Amniotic epithelial cell (primary cell): Measurements from ENCODE around the gene ZNF354B.
"Not testable (repeated sequence)": the region's sequence is repeated elsewhere in the genome, so short reads cannot be mapped to it uniquely, and the experiment has no call there.

ENCODE experiments used
- DNase-seq: peaks from one replicate; pipeline ENCODE4 v3.0.0-alpha.2; 2010; ENCODE audit warnings: low read depth

ZNF354B gene

DNA sequence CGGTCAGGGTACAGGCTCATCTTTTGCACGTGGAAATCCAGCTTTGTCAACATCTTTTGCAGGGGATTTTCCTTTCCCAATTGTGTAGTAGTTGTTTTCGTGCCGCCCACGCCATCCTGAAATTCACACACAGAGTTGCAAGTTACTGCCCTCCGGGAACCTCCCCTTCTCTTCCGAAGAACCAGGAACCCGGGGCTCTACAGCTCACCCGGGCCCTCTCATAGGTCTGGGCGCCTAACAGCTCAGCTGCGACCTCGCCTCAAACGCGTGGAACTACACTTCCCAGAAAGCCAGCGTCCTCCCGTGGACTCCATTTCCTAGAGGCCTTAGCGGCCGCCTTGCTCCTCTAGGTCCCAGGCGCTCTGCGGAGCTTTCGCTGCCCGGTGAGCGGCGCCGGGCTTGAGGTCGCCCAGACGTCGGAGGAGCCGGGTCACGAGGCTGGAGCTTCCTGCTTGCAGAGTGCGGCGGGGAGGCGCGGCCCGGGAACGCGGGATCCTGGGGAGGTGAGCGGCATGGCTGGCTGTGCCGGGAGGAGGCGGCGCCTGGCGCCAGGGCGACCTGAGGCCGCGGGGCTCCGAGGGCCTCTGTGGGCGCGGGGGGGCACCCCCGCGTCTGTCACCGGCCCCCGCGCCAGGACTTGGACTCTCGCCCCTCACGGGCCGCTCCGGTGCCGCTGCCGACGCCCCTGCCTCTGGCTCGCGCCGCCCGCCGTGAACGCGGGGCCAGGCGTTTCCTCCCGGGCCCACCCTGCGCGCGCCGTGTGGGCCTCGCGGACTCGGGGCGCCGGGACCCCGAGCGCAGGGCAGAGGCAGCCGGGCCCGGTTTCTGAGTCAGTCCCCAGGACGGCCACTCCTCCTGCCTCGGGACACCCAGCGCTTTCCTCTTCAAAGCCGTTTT is at the start of gene ZNF354B:
ZNF354B (plus strand) TSS at position 329 of the 897 bp plus-strand sequence. CDS start 1,095 bp downstream, outside the sequence.
- peak; percentile 96 for DNase-seq

GRCh38 chr5:178817506-178817905 is 42.2 kb upstream of the ZNF354B start:
- DNase-seq = no peak

GRCh38 chr5:178818094-178818493 is 41.7 kb upstream of the ZNF354B start:
- DNase-seq = no peak

GRCh38 chr5:178820001-178820400 is 39.8 kb upstream of the ZNF354B start:
- DNase-seq = no peak

GRCh38 chr5:178825444-178825843 is 34.3 kb upstream of the ZNF354B start:
- no peak for DNase-seq

- DNase-seq = no peak
Measured at GRCh38 chr5:178826216-178826615, 33.5 kb upstream of the ZNF354B start.

GRCh38 chr5:178827636-178828035 is 32.1 kb upstream of the ZNF354B start:
- no peak for DNase-seq

DNA sequence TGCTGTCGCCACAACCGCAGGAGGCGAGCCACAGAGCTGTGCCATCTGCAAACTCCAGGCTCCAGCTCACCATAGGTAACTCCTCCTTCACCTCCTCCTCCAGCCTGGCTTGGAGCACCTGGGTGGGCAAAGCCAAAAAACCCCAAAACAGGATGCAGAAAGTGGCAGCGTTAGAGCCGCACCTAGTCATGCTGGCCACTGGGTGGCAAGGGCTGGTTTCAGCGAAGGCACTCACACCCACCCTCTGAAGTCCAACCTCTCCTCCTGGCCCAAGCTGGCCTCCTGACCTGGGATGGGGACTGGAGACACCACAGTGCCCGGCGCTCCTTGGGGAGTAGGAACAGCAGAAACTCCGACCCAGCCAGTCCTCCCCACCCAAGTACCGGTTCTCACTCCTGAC is 28.7 kb upstream of the ZNF354B start:
- no peak for DNase-seq

GRCh38 chr5:178832618-178833201 is 27.0 kb upstream of the ZNF354B start:
- no peak for DNase-seq

GRCh38 chr5:178836628-178837027 is 23.1 kb upstream of the ZNF354B start:
- DNase-seq = no peak

GRCh38 chr5:178838695-178839318 is 20.9 kb upstream of the ZNF354B start:
- not testable (repeated sequence) for DNase-seq

DNA sequence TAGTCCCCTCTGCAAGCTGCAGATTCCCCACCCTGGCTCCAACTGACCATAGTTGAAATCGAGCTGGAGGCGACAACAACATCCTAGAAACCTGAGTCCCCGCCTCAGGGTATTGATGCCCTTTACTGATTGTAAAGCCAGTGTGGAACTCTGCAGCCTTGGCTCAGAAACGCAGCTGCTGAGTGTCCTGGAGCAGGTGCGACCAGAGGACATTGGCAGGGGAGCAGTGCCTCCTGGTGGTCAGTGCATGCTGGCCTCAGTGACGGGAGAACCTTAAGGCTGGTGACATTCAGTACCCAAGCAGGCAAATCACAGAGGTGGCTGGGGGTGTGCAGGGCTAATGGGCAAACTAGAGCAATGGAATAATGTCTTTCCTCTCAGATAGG is 20.4 kb upstream of the ZNF354B start:
- no peak for DNase-seq

- DNase-seq = not testable (repeated sequence)
Measured at GRCh38 chr5:178840399-178840798, 19.4 kb upstream of the ZNF354B start.

GRCh38 chr5:178849316-178849715 is 10.4 kb upstream of the ZNF354B start:
- DNase-seq = no peak

DNA sequence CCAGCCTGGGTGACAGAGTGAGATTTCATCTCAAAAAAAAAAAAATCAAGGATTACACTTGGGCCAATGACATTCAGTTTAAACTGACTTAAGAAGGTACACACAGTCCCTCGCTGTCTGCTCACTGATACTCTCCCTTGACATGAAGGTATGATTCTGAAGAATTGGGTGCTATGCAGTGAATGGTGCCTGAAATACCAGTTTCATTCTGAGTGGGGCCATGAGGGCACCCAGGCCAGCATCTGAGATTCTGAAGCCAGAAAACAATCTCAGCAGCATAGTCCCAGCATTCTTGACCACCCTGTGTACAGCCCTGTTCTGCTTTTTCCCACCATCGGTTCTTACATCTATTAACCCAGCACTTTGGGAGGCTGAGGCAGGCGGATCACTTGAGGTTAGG is 7.8 kb upstream of the ZNF354B start:
- no peak for DNase-seq

DNA sequence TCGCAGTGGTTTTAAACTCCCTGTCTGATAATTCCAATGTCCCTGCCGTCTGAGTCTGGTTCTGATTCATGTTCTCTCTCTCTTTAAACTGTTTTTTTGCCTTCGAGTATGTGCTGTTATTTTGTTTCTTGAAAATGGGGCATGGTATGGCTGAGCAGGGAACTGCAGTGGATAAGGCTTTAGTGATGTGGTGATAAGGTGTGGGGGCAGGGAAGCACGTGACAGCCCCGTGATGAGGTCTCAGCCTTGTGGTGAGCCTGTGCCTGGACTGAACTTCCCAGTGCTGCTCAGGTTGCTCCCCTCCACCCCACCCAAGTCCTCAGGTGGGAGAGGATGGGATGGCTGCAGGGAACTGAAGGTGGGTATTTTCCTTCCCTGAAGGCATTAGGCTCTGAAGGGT is 5.5 kb upstream of the ZNF354B start:
- DNase-seq = no peak

DNA sequence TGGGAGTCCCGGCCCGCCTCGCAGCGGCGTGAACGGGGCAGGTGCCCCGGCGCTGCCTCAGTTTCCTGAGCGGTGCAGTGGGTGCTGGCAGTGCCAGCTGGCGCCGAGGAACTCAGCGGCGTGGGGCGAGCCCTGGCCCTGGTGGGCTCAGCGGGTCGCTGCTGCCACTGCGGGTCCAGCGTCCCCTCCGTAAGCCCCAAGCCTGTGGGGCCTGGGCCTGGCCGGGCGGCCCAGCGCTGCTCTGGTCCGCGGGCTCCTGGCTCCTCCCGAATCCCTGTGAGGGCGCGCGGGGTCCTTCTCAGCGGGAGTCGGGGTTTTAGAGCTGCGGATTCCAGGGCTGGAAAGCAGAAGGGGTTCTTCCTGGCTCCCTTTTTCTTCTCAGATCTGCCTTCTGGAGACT is 862 bp downstream of the ZNF354B start:
- not testable (repeated sequence) for DNase-seq

GRCh38 chr5:178861627-178862026 is 1.9 kb downstream of the ZNF354B start:
- no peak for DNase-seq

GRCh38 chr5:178866946-178867345 is 7.2 kb downstream of the ZNF354B start:
- DNase-seq = no peak

DNA sequence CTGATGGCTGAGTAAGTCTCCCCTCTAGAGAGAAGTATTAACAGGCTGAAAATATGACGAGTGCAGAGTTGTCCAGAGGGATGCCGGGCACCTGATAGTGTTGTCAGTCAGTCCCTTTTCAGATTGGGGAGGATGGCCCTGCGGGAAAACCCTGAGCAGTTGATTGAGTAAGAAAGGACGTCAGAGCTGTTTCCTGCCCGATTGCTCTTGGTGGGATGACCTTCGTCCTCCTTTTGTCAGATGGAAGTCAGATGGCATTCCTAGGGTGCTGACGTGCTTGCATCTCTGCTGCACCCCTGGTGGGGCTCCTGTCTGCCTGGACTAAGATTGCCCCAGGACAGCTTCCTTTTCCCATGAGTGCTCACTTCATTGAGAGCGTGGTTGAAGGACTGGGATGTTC is 9.8 kb downstream of the ZNF354B start:
- DNase-seq = peak; percentile 19

DNA sequence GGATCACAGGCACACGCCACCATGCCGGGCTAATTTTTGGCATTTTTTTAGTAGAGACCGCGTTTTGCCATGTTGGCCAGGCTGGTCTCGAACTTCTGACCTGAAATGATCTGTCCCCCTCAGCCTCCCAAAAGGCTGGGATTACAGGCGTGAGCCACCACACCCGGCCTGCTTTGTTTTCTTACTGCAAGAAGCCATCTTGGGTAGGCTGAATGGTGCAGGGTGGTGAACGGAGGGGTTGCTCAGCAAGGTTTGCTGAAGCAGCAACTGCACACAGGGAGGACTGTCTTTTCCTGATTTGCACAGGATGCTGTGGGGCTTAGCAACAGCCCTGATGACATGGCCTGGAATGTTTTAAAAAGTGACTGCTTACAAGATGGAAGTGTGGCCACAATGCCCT is 10.7 kb downstream of the ZNF354B start:
- DNase-seq = no peak

- DNase-seq = no peak
Measured at GRCh38 chr5:178872302-178872701, 12.5 kb downstream of the ZNF354B start.

DNA sequence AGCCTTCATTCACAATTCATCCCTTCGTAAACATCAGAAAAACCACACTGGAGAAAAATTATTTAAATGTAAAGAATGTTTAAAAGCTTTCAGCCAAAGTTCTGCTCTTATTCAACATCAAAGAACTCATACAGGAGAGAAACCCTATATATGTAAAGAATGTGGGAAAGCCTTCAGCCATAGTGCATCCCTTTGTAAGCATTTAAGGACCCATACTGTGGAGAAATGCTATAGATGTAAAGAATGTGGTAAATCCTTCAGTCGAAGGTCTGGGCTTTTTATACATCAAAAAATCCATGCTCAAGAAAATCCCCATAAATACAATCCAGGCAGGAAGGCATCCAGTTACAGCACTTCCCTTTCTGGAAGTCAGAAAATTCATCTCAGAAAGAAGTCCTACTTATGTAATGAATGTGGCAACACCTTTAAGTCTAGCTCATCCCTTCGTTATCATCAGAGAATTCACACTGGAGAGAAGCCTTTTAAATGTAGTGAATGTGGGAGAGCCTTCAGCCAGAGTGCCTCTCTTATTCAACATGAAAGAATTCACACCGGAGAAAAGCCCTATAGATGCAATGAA is 23.5 kb downstream of the ZNF354B start:
- peak; percentile 10 for DNase-seq
